ENCODE data around the gene DYNLT4.
"Not testable (repeated sequence)": the region's sequence is repeated elsewhere in the genome, so short reads cannot be mapped to it uniquely, and the experiment has no call there.

The DYNLT4 gene

DNA sequence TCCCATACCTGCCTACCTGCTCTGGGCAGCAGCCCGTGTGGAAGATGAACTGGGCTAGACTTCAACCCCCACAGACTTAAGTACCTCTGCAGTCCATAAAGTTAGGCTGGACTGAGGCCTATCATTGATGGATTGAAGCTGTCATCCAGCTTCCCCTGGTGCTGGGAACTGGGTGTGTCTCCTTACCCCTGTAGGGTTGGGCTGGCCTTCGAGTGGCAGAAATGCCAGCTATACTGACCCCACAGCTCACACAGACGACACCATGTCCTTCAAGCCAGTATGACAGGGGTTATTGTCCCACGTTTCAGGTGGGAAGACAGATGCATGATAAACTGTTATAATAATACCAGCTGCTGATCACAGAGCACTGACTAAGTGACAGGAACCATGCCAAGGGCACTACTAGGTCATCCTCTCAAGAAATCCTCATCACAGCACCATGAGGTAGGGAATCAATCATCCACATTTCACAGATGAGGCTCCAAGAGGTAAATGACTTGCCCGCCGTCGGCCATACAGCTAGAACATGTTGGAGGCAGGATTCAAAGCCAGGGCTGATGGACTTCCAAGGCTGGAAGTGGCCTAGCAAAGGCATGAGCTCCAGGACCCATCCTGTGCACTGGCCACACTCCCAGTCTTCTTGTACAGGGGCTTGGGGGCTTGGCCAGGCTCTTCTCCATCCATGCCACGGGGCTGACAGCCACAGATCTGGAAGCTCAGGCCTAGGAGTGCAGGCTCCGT is 18.9 kb downstream of the DYNLT4 start, which contains the start of gene BEST4:
Gene BEST4, minus strand, starts transcription at position 51 of the 741 bp plus-strand sequence. CDS start 465 bp downstream, outside the sequence.
- DNase-seq (ENCODE audit: low read depth in 2 of 2): no peak

DNA sequence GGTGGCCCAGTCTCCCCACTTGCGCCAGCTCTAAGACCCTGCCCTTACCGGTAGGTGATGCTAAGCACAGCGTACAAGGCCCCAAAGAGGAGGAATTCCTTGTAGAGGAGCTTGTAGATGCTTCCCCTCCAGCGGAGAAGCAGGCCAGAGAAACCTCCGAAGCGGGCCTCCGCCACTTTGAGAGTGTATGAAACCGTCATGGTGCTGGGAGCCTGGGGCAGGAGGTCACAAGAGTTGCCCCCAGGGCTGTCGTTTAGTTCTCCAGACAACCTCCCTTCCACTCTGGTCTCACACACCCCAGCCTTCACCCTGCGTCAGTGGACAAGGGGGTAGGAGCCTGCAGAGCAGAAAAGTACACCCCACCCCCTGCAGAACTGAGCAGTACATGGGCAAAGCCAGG is 19.6 kb downstream of the DYNLT4 start:
- DNase-seq (ENCODE audit: low read depth in 2 of 2): no peak

DNA sequence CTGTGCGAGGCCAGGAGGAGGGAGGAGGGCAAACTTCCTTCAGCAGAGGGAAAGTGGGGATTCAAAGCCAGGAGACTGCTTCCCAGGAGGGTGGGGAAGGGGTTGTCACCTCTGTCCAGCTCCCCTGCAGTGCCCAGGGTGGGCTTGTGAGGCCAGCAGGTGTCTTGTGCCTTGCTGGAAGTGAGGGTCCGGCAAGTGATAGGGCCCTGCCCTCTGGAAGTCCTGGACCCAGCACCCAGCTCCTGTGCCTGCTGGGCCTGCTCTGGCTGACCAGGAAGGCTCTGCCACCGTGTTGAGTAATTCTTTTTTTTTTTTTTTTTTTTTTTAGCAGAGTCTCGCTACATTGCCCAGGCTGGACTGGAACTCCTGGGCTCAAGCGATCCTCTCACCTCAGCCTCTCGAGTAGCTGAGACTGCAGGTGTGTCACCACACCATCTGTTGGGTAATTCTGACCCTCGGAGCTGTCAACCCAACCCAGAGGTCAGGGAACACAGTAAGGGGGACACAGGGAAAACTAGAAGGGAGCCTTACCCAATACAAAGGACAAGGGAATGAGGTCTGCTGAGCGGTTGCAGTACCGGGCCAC is 20.2 kb downstream of the DYNLT4 start:
- no peak for DNase-seq (ENCODE audit: low read depth in 2 of 2)

DNA sequence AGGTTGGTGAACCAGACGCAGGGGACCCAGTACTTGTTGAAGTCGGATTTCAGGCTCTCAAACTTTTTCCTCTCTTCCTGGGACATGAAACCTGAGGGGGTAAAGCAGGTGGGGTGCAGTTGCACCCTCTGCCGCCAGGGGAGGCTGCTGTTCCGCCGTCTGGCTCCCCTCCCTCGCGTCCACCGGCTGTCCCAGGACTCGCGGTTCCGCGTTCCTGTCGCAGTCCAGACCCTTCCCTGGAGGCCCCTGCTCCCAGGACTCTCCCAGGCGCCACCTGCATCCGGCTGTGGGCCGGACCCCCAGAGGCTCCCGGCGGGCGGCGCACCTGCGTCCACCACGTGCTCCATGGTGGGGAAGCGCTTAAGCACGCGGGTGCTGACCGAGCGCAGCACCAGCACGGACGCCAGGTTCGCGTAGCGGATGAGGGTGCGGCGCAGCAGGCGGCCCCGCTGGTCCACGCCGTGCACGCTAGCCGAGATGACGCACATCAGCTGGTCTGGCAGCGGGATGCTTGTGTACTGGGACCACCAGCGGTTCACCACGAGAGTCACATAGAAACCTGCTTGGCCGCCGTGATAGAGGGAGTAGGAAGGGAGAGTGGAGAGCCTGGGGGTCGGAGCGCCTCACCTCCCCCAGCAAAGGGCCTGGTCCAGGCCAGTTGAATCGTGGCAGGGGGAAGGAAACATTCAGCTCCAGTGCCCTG is 20.9 kb downstream of the DYNLT4 start:
- DNase-seq (ENCODE audit: low read depth in 2 of 2): peak; percentile 55 to 57

DNA sequence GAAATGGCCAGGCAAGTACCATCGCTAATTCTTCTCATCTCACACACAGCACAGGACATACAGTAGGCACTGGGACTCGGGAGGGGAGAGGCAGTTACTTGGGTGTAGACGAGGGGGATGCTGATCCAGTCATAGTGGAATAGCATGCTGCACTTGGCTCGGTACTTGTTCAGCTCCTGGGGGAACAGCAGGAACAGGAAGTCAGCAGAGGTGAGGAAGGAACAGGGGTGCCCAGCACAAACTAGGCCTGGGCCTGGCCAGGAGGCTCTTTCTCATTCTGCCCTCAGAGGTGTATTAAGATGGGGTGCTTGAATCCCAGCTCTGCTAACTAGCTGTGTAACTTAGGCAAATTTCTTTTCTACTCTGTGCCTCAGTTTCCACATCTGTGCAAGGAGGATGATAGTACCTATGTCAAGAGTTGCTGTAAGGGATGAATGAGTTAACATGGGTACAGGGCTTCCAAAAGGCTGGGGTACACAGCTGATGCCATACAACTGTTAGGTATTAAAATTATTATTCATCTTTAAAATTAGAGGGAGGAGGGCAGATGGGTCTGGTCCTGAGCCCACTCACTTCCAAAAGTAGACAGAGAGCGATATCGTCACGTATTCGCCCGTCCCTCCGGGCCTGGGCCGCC is 21.5 kb downstream of the DYNLT4 start:
- no peak for DNase-seq (ENCODE audit: low read depth in 2 of 2)

DNA sequence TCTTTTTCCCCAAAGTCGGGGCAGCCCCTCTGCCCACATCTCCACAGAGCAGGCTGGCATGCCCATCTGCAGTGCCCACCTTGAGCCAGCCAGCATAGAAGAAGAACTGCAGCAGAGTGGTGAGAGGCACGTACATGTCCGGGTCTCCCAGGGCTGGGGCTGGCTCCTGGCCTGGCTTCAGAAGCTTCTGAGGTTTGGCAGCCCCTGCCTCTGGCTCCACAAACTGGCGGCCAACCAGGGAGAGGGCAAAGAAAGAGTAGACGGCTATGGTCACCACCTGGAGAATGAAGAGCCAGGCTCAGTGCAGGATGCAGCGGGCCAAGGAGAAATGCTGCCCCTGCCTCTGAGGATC is 22.1 kb downstream of the DYNLT4 start:
- DNase-seq (ENCODE audit: low read depth in 2 of 2): no peak

DNA sequence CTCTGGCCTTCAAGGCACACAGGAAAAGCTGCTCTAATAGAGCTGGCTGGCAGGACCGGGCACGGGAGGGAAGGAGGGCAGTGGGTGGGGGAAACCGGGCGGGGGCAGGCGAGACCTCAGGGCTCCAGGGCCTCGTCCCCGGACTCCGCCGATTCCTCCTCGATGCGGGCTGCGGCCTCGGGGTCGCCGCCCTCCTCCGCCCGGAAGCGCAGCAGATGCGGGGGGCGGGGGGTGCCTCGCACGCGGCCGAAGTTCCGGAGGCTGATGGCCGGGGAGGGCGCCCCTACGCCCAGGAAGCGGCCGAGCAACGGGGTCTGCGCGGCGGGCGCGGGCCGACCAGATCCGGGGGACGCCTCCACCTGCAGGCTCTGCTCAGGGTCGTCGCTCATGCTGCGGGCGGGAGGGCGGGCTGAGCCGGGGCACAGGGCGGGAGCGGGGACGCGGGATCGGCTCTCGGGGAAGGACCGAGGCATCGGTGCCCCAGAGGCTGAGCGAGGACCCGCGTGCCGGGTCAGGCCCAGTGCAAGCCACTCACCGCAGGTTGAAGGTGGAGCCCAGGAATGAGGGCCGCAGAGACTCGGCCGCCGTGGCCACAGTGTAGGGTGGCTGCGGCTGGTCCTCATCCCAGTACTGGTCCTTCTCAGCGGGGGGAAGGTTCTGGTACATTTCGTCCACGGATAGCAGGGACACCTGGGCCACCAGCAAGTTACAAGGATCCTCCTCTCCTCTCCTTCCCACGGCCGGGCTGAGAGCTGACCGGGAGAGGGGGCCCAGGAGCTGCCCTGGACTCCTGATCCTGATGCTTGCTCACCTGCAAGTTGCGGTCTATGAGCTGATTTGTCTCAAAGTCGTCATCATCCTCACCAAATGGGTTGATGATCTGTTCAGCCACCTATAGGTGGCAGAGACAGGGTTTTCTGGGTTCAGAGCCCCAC is 22.8 kb downstream of the DYNLT4 start:
- DNase-seq (ENCODE audit: low read depth in 2 of 2): no peak

DNA sequence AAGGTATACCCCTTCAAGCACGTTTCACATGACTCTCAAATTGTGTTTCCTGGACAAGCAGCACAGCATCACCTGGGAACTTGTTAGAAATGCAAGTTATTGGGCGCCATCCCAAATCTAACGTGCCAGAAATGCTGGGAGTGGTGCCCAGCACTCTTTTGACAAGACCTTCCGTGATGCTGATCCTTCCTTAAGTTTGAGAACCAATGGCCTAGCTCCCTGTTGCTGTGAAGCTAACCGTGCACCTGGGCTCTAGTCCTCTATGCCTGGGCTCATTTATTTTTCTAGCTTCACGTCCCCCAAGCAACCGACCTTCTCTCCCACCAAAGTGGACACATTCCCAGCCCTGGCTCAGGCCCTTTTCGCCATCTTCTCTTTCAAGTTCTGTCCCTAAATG is 23.5 kb downstream of the DYNLT4 start:
- DNase-seq (ENCODE audit: low read depth in 2 of 2): no peak

DNA sequence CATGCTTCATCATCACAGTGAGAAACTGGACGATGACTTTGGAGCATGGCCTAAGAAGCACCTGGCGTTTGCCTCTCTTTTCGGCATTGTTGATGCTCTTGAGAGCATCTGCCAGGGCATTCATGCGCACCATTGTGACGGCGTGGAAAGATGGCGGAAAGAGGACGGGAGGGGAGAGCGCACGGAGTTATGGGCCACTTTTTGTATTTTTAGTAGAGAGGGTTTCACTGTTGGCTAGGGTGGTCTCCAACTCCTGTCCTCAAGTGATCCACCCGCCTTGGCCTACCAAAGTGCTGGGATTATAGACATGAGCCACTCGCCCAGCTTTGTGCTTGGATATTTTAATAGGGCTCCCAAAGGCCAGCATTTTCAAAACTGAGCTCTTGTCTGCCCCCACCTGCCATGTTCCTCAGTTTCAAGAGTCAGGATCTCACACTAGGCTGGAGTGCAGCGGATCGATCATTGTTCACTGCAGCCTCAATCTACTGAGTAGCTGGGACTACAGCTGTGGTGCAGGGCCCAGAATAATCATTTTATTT is 26.5 kb downstream of the DYNLT4 start:
- no peak for DNase-seq (ENCODE audit: low read depth in 2 of 2)

DNA sequence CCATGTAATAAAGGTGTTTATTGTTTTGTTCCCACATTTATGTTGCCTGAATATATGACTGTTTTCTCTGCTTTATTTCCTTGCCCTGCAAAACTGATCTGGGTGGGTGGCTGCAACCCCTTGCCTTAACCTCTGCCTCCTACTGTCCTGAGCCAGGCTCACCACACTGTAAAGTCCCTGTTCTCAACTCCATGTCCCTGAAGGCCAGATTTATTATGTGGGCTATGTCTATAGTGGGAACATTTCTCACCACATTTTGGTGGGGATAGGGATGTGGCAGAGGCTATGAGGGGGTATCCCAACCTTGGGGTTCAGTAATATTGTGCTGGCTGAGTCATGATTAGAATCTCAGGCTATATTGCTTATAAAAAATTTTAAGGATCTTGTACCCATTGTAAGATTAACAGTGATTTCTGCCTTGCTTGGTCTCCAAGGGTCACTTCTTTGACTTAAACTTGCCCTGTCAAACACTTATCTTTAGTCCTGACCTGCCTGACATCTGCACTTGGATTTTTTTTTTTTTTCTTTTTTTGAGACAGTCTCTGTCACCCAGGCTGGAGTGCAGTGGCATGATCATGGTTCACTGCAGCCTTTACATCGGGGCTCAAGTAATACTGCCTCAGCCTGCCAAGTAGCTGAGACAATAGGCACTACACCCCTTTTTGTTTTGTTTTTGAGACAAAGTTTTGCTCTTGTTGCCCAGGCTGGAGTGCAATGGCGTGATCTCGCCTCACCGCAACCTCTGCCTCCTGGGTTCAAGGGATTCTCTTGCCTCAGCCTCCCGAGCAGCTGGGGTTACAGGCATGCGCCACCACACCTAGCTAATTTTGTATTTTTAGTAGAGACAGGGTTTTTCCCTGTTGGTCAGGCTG is 28.2 kb downstream of the DYNLT4 start:
- no peak for DNase-seq (ENCODE audit: low read depth in 2 of 2)

DNA sequence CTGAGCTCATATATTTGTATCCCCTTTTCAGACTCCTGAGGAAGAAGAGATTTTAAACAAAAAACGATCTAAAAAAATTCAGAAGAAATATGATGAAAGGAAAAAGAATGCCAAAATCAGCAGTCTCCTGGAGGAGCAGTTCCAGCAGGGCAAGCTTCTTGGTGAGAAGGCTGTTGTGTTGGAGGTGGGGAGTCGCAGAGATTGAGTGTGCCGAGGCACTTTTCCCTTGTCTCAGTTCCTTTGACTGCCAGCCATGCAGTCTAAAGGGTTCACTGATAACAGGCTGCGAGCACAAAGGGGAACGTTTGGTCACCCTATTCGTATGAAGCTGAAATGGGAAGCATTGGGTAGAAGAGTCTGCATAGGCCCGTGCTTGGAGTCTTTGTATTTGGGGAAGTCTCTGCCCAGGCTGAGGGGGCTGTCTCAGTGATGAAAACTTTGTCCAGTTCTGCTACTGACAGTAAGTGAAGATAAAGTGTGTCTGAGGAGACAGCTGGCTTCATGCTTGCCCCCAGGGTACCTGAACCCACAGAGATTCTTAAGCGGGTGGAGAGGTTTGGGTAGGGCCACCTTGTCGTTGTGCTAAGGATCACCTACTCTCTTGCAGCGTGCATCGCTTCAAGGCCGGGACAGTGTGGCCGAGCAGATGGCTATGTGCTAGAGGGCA is 29.0 kb downstream of the DYNLT4 start:
- no peak for DNase-seq (ENCODE audit: low read depth in 2 of 2)

DNA sequence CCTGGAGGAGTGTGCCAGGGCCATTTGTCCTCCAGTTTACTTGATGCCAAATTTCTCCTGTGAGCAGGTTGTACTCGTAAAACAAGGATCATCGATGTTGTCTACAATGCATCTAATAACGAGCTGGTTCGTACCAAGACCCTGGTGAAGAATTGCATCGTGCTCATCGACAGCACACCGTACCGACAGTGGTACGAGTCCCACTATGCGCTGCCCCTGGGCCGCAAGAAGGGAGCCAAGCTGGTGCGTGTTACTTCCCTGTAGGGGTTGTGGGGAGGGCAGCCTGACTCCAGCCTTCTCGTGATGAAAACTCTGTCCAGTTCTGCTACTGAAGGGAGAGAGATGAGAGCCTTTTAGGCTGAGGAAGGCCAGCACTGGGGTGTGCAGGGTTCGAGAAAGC is 29.6 kb downstream of the DYNLT4 start:
- DNase-seq (ENCODE audit: low read depth in 2 of 2): no peak

DNA sequence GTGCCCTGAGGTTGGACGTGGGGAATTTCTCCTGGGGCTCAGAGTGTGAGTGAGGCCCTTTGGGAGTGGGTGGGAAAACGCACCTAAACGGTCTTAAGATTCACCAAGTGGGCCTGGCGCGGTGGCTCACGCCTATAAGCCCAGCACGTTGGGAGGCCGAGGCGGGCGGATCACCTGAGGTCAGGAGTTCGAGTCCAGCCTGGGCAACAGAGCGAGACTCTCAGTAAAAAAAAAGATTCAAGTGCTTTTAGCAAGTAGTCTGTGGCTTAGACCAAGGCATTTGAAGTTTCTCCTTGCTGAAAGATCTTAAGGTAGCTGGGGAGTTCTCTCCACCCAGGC is 30.5 kb downstream of the DYNLT4 start:
- no peak for DNase-seq (ENCODE audit: low read depth in 2 of 2)

DNA sequence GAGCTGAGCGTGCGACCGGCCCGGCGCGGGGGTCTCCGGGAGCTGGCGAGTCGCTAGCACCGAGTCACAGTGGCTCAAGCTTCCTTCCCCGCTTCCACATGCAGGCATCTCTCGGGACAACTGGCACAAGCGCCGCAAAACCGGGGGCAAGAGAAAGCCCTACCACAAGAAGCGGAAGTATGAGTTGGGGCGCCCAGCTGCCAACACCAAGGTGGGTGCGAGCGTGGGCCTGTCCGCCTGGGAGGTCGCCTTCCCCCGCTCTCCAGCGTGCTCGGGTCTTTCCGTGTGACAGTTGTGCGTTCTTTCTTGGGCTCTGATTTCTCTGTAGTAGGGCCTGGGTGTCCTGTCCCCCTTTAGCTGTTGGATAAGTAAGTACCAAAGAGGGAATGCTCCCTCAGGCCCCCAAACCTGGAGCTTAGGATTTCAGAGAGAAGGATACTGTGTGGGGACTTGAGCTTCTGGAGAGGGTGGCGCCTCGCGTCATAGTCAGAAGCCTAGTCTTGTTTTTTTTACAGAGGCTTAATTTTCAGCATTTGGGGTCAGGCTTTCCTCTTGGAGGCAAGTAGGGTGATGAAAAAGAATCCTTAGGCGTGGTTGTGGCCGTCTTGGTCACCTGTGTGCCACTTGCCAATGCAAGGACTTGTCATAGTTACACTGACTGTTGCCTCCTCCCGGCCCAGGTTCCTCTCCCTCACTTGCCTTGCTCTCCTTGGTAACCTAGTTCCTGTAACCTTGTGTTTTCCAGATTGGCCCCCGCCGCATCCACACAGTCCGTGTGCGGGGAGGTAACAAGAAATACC is 31.0 kb downstream of the DYNLT4 start:
- no peak for DNase-seq (ENCODE audit: low read depth in 2 of 2)

DNA sequence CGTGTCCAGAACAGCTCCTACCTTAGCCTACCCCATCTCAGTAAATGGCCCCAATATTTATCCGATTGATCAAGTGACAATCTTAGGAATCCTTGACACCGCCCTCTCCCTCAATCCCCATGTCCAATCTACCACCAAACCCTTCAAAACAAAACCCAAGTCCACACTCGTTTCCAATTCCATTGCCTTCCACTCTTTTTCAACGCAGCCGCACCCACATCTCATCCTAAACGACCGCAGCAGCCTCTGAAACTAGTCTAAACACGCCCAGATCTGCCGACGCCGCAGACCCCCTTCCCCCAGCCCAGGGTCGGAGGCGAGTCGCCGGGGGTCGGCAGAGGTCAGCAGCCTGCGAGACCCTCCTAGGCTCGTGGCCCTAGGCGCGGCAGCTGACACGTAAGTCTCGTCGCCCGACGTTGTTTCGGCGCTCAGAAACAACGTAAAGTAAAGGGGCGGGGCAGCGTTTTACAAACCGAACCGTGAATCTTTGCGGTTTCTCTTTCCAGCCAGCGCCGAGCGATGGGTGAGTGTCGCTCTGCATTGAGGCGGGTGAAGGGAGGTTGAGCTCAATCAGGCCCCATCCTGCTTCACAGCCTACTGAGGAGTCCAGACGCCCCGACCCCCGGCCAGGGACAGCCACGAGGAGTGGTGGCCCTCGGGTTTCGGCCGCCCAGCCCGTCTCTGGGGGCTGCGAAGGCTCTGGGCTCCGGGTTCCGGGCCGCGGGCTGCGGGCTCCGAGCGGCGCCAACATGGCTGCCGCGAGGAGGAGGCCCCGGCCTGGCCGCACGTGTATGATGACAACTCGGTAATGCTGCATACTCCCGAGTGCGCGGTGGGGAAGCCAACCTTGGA is 31.8 kb downstream of the DYNLT4 start, which contains the start of gene RPS8:
Gene RPS8, plus strand, starts transcription at position 463 of the 852 bp plus-strand sequence. Its CDS starts 57 bp downstream, at position 520.
- peak; percentile 76 to 82 for DNase-seq (ENCODE audit: low read depth in 2 of 2)

DNA sequence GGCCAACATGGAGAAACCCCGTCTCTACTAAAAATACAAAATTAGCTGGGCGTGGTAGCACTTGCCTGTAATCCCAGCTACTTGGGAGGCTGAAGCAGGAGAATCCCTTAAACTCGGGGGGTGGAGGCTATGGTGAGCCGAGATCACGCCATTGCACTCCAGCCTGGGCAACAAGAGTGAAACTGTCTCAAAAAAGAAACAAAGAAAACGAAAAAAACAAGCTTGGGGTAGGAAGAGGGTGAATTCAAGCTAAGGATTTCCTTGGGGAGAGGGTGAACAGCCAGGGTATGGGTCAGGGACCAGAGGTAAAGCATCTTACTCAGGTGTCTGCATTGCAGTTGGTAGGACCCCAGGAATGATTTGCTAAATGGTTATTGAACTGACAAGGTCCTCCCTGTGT is 40.7 kb downstream of the DYNLT4 start:
- DNase-seq (ENCODE audit: low read depth in 2 of 2): not testable (repeated sequence)

DNA sequence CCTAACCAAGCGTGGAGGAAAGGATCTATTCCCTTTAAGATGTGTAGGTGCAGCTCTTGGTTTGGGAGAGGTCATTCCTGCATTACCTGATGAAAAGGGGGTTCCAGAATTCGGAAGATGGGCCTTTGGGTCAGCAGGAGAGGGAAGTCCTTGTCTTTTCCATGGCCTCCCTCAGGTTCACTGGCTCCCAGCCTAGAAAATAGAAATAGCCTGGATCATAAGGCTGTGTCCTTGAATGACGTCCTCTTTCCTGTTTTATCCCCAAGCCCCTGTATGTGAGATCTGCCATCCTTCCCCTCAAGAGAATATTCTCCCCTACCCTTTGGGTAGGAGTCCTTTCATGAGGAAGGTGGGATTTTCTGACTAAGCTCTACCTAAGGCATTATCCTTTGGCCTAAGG is 46.3 kb downstream of the DYNLT4 start:
- no peak for DNase-seq (ENCODE audit: low read depth in 2 of 2)

DNA sequence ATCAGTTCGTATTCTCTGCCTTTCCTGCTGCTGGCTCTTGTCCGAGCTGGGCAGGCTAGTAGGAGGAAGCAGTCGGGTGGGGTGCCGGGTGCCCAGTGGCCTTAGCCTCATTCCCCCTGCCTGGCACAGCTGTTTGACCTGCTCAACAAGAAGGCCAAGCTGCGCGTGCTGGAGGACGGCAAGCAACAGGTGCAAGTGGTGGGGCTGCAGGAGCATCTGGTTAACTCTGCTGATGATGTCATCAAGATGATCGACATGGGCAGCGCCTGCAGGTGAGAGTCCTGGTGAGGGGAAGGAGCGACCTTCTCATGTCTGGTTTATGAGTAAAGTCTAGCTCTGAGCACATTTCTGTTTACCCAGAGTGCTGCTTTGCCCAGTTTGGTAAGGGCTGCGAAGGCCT is 48.1 kb downstream of the DYNLT4 start:
- DNase-seq (ENCODE audit: low read depth in 2 of 2): no peak

All from stimulated activated CD8-positive, alpha-beta memory T cell treated with anti-CD3 and anti-CD28 coated beads, Interleukin-7, amount 100 ng/mL, for 1 hour (primary cell).